ENCODE measurements around the gene AGPAT3.

AGPAT3 gene

GRCh38 chr21:43925609-43926008 is 60.6 kb downstream of the AGPAT3 start:
- no peak for DNase-seq

DNA sequence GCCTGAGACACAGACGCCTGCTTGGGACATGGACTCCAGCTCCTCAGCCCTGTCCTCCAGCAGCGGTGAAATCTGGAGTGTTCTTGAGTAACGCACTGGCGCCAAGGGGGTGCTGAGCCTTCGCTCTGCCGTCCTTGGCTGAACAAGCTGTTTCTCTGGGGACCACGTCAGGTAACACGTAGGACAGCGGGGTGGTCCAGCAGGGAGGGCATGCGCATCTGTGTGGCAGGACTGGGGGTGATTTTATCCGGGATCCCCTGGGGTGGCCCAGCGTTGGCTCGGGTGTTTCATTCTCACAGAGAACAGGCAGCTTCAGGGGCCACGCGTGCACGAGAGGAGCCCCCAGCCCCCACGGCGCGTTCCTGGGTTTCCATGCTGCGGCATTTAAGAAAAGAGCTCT is 61.2 kb downstream of the AGPAT3 start:
- DNase-seq, result no peak

GRCh38 chr21:43927591-43928221 is 62.7 kb downstream of the AGPAT3 start:
- no peak for DNase-seq

- no peak for DNase-seq
Observed at GRCh38 chr21:43928222-43929125, 63.5 kb downstream of the AGPAT3 start.

DNA sequence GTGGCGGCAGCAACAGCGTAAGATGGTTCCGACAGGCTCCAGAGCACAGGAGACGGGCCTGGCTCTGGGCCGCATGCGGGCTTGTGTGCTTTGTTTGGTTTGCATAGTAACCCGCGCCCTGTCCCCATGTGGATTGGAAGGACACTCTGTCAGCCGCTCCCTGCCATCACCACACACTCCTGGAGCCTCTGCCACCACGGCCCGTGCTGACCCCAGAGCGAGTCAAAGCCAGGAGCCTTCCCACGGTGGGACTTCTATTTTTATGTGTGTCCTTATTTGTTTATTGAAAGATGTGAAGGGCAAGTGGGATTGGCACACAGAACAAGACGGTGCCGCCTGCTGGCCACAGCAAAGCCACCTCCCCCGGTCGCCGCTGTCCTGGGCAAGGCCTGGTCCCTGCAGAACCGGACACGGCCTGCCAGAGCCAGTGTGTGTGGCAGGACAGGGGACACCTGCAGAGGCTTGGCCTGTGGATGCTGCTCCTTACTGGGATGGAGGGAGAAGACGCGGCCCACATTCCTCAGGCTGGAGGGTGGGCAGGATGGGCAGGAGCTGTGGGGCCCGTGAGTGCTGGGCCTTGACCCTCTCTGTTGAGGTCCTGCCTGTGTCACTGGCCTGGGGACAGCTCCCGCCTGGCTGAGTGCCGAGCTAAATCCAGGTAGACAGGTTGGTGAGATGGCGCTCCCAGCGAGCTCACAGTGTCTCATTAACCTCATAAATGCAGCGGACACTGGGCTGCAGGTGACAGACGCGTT is 64.4 kb downstream of the AGPAT3 start:
- no peak for DNase-seq

GRCh38 chr21:43930074-43930847 is 65.2 kb downstream of the AGPAT3 start:
- DNase-seq, result no peak

- no peak for DNase-seq
Observed at GRCh38 chr21:43930848-43931375, 65.9 kb downstream of the AGPAT3 start.

GRCh38 chr21:43931489-43931888 is 66.5 kb downstream of the AGPAT3 start:
- no peak for DNase-seq

- no peak for DNase-seq
Observed at GRCh38 chr21:43932005-43932404, 67.0 kb downstream of the AGPAT3 start.

GRCh38 chr21:43933199-43933598 is 68.2 kb downstream of the AGPAT3 start:
- no peak for DNase-seq

- DNase-seq, result no peak
Observed at GRCh38 chr21:43933680-43934079, 68.7 kb downstream of the AGPAT3 start.

DNA sequence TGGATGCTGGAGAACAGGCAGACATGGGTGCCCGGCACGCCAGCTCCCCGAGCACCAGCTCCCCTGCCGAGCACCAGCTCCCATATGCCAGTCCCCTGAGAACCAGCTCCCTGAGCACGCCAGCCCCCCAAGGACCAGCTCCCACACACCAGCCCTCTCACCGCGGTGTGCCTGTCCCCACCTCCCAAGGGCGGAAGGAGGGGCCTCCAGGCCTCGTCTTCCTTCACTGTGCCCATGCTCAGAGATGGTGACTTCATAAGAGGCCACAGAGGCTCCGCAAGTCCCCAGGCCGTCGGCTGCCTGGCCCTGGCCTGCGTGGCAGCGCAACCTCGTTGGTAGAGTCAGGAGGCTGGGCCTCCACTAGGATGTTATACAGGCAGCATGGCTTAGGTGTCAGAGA is 69.1 kb downstream of the AGPAT3 start:
- DNase-seq, result no peak

DNA sequence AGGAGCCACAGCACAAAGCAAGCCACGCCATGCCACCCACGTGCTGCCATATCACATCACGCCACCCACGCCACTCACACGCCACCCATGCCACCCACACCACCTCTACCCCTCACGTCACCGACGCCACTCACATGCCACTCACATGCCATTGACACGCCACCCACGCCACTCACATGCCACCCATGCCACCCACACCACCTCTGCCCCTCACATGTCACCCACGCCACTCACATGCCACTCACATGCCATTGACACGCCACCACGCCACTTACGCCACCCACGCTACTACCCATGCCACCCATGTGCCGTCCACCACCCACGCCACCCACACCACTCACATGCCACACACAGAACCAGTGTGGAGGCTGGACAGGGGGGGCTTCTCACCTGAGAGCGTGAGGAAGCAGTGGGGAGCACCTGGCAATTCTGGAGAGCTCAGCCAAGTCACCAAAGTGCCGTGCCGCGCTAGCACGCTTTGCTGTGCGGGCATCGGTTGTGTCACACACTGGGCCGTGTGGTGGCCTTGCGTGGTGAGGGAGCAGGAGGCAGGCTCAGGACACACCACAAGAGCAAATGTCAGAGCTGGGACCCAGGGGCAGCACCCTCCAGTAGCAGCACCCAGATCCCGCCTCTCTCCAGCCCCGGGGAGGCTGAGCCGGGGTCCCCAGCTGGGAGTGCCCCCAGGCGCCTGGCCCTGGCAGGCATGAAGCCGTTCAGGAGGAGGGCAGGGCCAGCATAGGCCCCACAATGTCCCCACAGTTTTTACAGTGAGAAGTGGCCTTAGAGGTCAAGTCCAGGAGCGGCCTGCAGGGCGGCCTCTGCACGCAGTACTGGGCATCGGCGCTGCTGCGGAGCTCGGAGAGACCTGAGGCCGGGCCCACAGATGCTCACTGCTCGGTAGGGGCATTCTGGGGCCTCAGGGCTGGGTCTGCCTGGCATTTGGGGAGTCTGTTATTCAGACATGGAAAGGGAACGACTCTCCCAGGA is 70.0 kb downstream of the AGPAT3 start:
- no peak for DNase-seq

DNA sequence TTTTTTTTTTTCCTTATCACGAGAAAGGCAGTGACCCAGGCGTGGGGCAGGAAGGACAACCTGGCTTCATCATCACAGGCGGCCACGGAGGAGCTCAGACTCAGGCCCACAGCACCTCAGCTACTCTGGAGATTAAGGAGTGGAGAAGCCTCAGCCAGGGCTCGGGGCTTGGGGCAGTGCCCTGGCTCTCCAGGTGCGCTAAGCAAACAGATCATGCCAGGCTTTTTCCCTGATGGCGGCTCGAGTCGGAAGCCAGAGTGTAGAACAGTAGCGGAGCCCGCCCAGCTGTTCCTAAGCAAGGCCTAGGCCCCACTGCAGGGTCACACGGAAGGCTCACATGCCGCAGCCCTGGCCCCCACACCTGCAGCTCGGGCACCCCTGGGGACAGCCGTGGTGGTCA is 70.7 kb downstream of the AGPAT3 start:
- no peak for DNase-seq

DNA sequence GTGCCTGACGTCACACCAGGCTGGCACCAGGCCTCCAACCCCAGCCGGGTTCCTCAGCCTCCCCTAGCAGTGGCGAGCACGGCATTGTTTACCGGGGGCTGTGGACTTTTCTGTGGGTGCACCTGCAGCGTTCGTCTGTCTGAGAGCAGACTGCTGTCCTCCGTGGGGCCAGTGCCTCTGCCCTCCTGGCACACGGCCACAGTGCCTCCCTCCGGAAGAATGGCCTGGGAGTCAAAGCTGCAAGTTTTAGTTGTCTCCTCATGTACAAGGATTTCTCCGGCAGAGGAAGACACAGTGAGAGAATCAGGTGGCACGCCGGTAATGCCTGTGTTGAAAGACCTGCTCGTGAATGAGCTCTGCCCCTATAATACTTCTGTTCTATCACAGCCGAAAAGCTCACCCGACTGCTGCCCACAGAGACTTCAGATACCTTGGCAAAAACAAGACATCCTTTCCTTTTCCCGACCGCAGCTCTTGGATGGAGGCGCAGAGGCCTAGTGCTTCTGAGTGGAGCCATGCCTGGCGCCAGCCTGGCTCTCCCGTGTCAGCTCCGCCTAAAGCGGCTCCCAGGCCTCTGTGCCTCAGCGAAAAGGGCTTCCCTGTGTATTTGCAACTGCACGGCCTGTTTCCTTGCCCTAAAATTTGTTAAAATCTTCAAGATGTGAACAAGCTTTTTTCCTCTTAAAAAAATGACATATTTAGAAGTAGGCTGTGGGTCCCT is 71.4 kb downstream of the AGPAT3 start:
- DNase-seq, result no peak

DNA sequence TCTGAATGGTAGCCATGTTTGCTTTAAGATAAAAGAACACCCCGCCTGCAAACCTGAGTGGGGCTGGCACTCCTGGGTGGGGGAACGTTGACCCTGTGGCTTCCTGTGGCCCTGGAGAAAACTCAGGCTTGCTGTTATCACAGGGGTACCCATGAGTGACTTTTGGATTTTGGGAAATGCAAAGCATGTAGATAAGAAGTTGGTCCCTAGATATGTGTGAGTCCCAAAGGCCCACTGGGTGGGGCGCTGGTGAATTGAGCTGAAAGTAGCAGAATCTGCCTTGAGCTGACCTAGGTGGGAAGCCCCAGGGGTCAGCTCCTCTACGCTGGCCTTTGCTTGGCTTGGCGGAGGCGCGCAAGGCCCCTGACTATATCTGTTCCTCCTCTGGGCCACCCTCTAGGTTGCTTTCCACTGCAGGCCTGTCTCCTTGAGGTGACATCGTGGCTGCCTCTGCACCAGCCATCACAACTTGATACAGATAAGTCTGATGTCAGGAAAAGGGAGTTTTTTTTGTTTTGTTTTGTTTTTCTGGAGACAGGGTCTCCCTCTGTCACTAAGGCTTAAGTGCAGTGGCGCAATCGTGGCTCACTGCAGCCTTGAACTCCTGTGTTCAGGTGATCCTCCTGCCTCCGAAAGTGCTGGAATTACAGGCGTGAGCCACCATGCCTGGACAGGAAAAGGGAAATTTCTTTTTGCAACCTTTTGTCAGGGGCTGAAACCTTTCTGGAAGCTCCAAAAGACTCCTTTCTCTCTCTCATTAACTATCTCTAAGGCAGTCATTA is 72.2 kb downstream of the AGPAT3 start:
- no peak for DNase-seq

DNA sequence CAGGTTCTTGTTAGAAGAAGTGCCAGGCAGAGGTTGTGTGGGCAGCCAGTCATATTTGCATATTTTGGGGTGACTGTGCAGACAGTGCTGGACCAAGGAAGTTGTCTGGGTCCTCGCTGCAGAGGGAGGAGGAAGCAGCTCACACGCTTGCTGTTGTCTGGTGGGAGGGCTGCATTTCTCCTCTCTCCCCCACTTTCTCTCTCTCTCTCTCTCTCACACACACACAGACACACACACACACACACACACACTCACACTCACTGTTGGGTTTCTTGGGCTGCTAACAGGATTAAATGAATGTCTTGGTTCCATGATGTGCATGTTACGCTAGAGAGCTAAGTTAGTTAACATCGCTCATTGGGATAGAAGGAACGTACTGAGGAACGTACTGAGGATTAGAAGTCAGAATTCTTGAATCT is 72.9 kb downstream of the AGPAT3 start:
- DNase-seq, result no peak

GRCh38 chr21:43938751-43939442 is 73.9 kb downstream of the AGPAT3 start:
- DNase-seq, result peak; percentile 62

All from left hindlimb (tissue), 1 donor.